ENCODE data around the gene KLK2. TPM values are rescaled to one million over a fixed set of nuclear protein-coding genes. Genes with fewer than 3 reads are reported as not detected.

The KLK2 gene
- polyA plus RNA-seq, 1 donor (not counting 4 experiments of a cell fraction or from before 2014, with no cell fraction given) = 0.07 TPM

DNA sequence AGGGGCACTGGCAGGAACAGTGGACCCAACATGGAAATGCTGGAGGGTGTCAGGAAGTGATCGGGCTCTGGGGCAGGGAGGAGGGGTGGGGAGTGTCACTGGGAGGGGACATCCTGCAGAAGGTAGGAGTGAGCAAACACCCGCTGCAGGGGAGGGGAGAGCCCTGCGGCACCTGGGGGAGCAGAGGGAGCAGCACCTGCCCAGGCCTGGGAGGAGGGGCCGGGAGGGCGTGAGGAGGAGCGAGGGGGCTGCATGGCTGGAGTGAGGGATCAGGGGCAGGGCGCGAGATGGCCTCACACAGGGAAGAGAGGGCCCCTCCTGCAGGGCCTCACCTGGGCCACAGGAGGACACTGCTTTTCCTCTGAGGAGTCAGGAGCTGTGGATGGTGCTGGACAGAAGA is 4.1 kb downstream of the KLK2 start:
- Histone ChIP-seq H3K9ac (ENCODE audit: control insufficient read depth, extremely low read depth, insufficient read depth, low read length) (no peak overlapping the region), H4K20me1 (ENCODE audit: control insufficient read depth, extremely low read depth, insufficient read depth, low read length) (no peaks in the 10 kb centered on the region), H3K4me2 (ENCODE audit: control insufficient read depth, extremely low read depth, insufficient read depth, low read depth, low read length) (no peak overlapping the region), H3K9me1 (ENCODE audit: control insufficient read depth, extremely low read depth, insufficient read depth, low read length) (no peaks in the 10 kb centered on the region), H3K27ac (ENCODE audit: control insufficient read depth, insufficient read depth, low read length) (no peak overlapping the region), H3K4me3 (ENCODE audit: control insufficient read depth in 2 of 3, extremely low read depth in 1 of 3, insufficient read depth in 2 of 3, low read depth in 1 of 3, low read length in 3 of 3) (no peak overlapping the region), H2AFZ (ENCODE audit: control insufficient read depth, low read length) (no peak overlapping the region), H3K9me3 (ENCODE audit: control insufficient read depth, low read depth, low read length) (no peaks in the 10 kb centered on the region), H3K4me1 (ENCODE audit: control insufficient read depth, extremely low read depth, insufficient read depth, low read length) (no peaks in the 10 kb centered on the region), H3K79me2 (ENCODE audit: control insufficient read depth, insufficient read depth, low read length) (no peaks in the 10 kb centered on the region), H3K27me3 (ENCODE audit: control insufficient read depth, extremely low read depth, insufficient read depth, low read length) (peaks cover 20% of the 10 kb centered on the region), H3K36me3 (ENCODE audit: control insufficient read depth in 2 of 2, extremely low read depth in 1 of 2, insufficient read depth in 2 of 2, low read length in 2 of 2) (no peaks in the 10 kb centered on the region)
- TF ChIP-seq, protein P1, sequence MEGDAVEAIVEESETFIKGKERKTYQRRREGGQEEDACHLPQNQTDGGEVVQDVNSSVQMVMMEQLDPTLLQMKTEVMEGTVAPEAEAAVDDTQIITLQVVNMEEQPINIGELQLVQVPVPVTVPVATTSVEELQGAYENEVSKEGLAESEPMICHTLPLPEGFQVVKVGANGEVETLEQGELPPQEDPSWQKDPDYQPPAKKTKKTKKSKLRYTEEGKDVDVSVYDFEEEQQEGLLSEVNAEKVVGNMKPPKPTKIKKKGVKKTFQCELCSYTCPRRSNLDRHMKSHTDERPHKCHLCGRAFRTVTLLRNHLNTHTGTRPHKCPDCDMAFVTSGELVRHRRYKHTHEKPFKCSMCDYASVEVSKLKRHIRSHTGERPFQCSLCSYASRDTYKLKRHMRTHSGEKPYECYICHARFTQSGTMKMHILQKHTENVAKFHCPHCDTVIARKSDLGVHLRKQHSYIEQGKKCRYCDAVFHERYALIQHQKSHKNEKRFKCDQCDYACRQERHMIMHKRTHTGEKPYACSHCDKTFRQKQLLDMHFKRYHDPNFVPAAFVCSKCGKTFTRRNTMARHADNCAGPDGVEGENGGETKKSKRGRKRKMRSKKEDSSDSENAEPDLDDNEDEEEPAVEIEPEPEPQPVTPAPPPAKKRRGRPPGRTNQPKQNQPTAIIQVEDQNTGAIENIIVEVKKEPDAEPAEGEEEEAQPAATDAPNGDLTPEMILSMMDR (optimal IDR thresholded peaks at IDR 0.05 in 1 of 3, IDR thresholded peaks at IDR 0.05 in 1 of 3, conservative IDR thresholded peaks at IDR 0.05 in 1 of 3; ENCODE audit: extremely low read depth in 1 of 3, insufficient read depth in 2 of 3, low read length in 3 of 3) = no peak
- TF ChIP-seq EZH2 (IDR thresholded peaks at IDR 0.05; ENCODE audit: low read length) = no peak
- FAIRE-seq = no peak
- dilution Hi-C loops (cut with MboI; ENCODE audit: extremely low pct_ligation_motif_present, low sequenced_read_pairs) = no loop called here
- DNase-seq (ENCODE audit: low read depth, low spot score) = no peak

DNA sequence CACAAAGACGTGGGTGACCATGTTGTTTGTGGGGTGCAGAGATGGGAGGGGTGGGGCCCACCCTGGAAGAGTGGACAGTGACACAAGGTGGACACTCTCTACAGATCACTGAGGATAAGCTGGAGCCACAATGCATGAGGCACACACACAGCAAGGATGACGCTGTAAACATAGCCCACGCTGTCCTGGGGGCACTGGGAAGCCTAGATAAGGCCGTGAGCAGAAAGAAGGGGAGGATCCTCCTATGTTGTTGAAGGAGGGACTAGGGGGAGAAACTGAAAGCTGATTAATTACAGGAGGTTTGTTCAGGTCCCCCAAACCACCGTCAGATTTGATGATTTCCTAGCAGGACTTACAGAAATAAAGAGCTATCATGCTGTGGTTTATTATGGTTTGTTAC is 5.6 kb downstream of the KLK2 start:
- no peaks in the 10 kb centered on the region for H4K20me1 ChIP-seq (ENCODE audit: control insufficient read depth, extremely low read depth, insufficient read depth, low read length)
- no peak for DNase-seq (ENCODE audit: low read depth, low spot score)
- H3K9me1 ChIP-seq (ENCODE audit: control insufficient read depth, extremely low read depth, insufficient read depth, low read length) = no peaks in the 10 kb centered on the region
- H3K36me3 ChIP-seq (ENCODE audit: control insufficient read depth in 2 of 2, extremely low read depth in 1 of 2, insufficient read depth in 2 of 2, low read length in 2 of 2) = no peaks in the 10 kb centered on the region
- H2AFZ ChIP-seq (ENCODE audit: control insufficient read depth, low read length) = no peak overlapping the region
- dilution Hi-C loops (cut with MboI; ENCODE audit: extremely low pct_ligation_motif_present, low sequenced_read_pairs) = no loop called here
- H3K4me1 ChIP-seq (ENCODE audit: control insufficient read depth, extremely low read depth, insufficient read depth, low read length) = no peaks in the 10 kb centered on the region
- H3K27me3 ChIP-seq (ENCODE audit: control insufficient read depth, extremely low read depth, insufficient read depth, low read length) = peaks cover 18% of the 10 kb centered on the region
- no peak for TF ChIP-seq EZH2 (IDR thresholded peaks at IDR 0.05; ENCODE audit: low read length)
- TF ChIP-seq, protein P1 (optimal IDR thresholded peaks at IDR 0.05 in 1 of 3, IDR thresholded peaks at IDR 0.05 in 1 of 3, conservative IDR thresholded peaks at IDR 0.05 in 1 of 3; ENCODE audit: extremely low read depth in 1 of 3, insufficient read depth in 2 of 3, low read length in 3 of 3) = no peak
- no peak overlapping the region for H3K9ac ChIP-seq (ENCODE audit: control insufficient read depth, extremely low read depth, insufficient read depth, low read length)
- no peaks in the 10 kb centered on the region for H3K9me3 ChIP-seq (ENCODE audit: control insufficient read depth, low read depth, low read length)
- FAIRE-seq = no peak
- H3K27ac ChIP-seq (ENCODE audit: control insufficient read depth, insufficient read depth, low read length) = no peak overlapping the region
- no peak overlapping the region for H3K4me2 ChIP-seq (ENCODE audit: control insufficient read depth, extremely low read depth, insufficient read depth, low read depth, low read length)
- no peak overlapping the region for H3K4me3 ChIP-seq (ENCODE audit: control insufficient read depth in 2 of 3, extremely low read depth in 1 of 3, insufficient read depth in 2 of 3, low read depth in 1 of 3, low read length in 3 of 3)
- H3K79me2 ChIP-seq (ENCODE audit: control insufficient read depth, insufficient read depth, low read length) = no peaks in the 10 kb centered on the region

Measured in keratinocyte (primary cell).